NOMO-1 treated with DMSO at 0.1 percent for 48 hours (cell line): ENCODE data around the gene SLC30A5.
"Not testable (repeated sequence)": the region's sequence is repeated elsewhere in the genome, so short reads cannot be mapped to it uniquely, and the experiment has no call there.

Experiments used
- DNase-seq: peaks from one replicate; lab custom pipeline; 2025; ENCODE audit not compliant: unreplicated experiment; lab: John Stamatoyannopoulos, UW

The SLC30A5 gene

GRCh38 chr5:69093771-69094482, at the start of gene SLC30A5:
Gene SLC30A5 (plus strand): TSS chr5:69094014. CDS start chr5:69094256, 242 bp downstream.
- peak; percentile 99 for DNase-seq

DNA sequence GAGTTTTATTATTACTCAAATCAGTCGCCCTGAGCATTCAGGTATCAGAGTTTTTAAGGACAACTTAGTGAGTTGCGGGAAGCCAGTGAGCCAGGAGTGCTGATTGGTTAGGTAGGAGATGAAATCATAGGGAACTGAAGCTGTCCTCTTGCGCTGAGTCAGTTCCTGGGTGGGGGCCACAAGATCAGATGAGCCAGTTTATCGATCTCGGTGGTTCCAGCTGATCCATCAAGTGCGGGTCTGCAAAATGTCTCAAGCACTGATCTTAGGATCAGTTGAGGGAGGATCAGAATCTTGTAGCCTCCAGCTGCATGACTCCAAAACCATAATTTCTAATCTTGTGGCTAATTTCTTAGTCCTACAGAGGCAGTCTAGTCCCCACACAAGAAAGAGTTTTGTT, 48.6 kb upstream of the SLC30A5 start:
- not testable (repeated sequence) for DNase-seq

- DNase-seq = no peak
Observed at GRCh38 chr5:69046375-69046957, 47.3 kb upstream of the SLC30A5 start.

GRCh38 chr5:69048230-69048629, 45.6 kb upstream of the SLC30A5 start:
- no peak for DNase-seq

- no peak for DNase-seq
Observed at GRCh38 chr5:69049151-69049550, 44.7 kb upstream of the SLC30A5 start.

DNA sequence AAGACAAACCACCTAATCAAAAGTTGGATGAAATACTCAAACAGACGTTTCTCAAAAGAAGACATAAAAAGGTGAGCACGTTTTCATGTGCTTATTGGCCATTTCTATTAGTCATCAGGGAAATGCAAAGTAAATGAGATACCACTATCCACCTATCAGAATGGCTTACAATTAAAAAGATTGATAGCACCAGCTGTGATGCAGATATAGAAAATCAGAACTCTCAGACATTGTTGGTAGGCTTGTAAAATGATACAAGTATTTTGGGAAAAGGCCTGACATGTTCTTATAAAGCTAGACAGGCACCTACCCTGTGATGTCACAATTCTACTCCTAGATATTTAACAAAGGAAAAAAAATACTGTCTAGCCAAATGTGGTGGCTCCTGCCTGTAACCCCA, 44.0 kb upstream of the SLC30A5 start:
- no peak for DNase-seq

DNA sequence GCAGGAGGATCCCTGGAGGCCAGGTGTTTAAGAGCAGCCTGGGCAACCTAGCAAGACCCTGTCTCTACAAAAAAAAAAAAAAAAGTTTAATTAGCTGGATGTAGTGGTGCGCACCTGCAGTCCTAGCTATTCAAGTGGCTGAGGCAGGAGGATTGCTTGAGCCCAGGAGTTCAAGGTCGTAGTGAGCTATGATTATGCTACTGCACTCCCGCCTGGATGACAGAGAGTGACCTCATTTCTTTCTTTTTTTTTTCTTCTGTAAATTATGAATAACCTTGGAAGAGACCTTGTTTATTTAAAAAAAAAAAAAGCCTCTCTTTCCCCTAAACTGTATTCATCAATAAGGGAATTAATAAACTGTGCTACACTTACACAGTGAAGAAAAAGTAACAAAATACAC, 43.6 kb upstream of the SLC30A5 start:
- DNase-seq = no peak

GRCh38 chr5:69052181-69052580, 41.6 kb upstream of the SLC30A5 start:
- no peak for DNase-seq

DNA sequence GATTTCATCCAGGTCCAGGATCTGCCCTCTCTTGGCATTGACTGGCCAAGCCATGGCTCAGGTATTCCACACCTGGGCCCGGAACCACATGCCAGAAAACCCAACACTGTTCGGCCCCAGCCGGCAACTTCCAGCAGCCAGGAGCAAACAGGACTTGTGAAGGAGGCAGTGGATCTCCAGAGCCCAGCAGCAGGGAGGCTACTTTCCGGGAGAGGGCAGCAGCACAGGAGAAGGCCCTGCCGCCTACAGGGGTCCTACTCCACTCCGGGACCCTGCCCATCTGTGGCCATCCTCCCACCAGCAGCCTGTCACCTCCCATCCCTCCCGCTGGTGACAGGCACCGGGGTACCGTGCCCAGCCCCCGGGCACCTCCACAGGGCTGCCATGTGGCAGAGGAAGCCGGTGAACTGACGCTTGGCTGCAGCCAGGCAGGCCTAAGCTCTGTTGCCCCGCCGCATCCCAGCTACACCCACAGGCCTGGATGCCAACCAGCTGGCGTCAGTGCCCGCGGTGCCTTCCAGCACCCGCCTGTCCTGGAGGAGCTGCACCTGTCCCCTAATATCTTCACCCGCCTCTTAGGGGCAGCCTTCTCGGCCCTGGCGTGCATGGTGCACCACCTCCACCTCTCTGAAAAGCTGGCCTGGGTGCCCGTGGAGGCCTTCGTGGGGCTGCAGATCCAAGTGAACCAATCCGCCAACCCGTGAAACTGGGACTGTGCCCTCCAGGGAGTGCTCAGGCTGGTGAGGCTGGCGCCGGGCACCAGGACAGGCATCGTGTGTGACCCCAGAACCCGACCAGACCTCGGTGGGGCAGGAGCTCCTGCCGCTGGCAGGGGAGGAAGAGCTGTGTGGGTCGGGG, 18.9 kb upstream of the SLC30A5 start:
- no peak for DNase-seq

GRCh38 chr5:69075522-69076179, 18.2 kb upstream of the SLC30A5 start:
- DNase-seq = no peak

- DNase-seq = peak; percentile 48
Observed at GRCh38 chr5:69078921-69079540, 14.8 kb upstream of the SLC30A5 start.

DNA sequence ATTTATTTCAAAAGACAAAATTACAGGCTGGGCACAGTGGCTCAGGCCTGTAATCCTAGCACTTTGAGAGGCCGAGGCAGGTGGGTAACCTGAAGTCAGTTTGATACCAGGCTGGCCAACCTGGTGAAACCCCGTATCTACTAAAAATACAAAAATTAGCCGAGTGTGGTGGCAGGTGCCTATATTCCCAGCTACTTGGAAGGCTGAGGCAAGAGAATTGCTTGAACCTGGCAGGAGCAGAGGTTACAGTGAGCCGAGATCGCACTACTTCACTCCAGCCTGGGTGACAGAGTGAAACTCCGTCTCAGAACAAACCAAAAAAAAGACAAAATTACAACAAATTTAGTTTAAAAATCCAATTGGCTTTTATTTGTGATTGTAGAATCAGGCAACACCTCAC, 14.3 kb upstream of the SLC30A5 start:
- no peak for DNase-seq

GRCh38 chr5:69083412-69083811, 10.4 kb upstream of the SLC30A5 start:
- DNase-seq = no peak

- DNase-seq = peak; percentile 30
Observed at GRCh38 chr5:69084195-69084594, 9.6 kb upstream of the SLC30A5 start.

GRCh38 chr5:69084903-69085302, 8.9 kb upstream of the SLC30A5 start:
- DNase-seq = no peak

DNA sequence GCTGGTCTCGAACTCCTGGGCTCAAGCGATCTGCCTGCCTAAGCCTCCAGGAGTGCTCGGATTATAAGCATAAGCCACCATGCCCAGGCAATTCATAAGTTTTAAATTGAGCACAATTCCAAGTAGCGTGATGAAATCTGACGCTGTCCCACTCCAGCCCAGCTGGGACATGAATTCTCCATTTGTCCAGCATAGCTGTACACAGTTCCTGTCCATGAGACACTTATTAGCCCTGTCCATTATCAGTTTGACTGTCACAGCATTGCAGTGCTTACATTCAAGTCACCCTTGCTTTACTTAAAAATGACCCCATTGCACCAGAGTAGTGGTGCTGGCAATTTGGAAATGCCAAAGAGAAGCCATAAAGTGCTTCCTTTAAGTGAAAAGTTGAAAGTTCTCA, 7.6 kb upstream of the SLC30A5 start:
- no peak for DNase-seq

DNA sequence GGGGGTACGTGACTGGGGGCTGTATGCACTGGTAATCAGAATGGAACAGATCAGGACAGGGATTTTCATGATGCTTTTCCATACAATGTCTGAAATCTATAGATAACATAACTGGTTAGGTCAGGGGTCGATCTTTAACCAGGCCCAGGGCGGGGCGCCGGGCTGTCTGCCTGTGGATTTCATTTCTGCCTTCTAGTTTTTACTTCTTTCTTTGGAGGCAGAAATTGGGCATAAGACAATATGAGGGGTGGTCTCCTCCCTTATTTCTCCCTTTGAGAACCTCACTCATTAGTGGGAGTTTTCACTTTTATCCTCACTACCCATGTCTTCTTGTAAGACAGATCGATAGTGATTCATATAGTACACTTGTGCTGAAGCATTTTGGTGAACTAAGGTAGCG, 5.8 kb upstream of the SLC30A5 start:
- not testable (repeated sequence) for DNase-seq

DNA sequence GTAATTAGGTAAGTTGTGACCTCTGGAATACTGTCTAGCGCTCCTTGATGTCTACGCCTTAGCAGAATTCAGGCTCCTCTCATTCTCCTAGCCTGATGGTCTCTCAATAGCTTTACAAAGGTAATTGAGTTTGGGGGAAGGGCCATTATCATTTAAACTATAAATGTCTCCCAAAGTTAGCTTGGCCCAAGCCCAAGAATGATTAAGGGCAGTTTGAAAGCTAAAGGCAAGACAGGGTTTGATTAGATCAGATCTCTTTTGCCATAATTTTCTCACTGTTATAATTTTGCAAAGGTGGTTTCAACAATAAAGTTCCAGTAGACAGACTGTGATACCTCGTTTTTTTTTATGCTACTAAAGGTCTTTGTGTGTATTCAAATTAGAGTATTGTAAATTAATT, 3.7 kb upstream of the SLC30A5 start:
- DNase-seq = no peak

- DNase-seq = no peak
Observed at GRCh38 chr5:69091771-69092170, 2.0 kb upstream of the SLC30A5 start.

- no peak for DNase-seq
Observed at GRCh38 chr5:69092969-69093368, 845 bp upstream of the SLC30A5 start.

GRCh38 chr5:69099302-69099701, 5.5 kb downstream of the SLC30A5 start:
- DNase-seq = no peak
